OCI-LY1 (cell line): ENCODE data around the gene ABCA7.

Experiments used
- EZH2 ChIP-seq: fragments of 200-600 bp; sonication (generic), shearing (Covaris generic); IDR thresholded peaks from 2 replicates; pipeline ENCODE4 v1.8.0; 2017; ENCODE audit warnings: borderline replicate concordance, mixed run types, mild to moderate bottlenecking, antibody characterized with exemption, low read length, moderate library complexity, mixed read lengths
- TF ChIP-seq, protein P1 (sequence below): fragments of 200-600 bp; sonication (generic), shearing (Covaris generic); IDR thresholded peaks from 2 replicates; pipeline ENCODE4 v1.5.1; 2017; ENCODE audit warnings: mild to moderate bottlenecking, antibody characterized with exemption, low read length, moderate library complexity, mixed read lengths

DNA sequence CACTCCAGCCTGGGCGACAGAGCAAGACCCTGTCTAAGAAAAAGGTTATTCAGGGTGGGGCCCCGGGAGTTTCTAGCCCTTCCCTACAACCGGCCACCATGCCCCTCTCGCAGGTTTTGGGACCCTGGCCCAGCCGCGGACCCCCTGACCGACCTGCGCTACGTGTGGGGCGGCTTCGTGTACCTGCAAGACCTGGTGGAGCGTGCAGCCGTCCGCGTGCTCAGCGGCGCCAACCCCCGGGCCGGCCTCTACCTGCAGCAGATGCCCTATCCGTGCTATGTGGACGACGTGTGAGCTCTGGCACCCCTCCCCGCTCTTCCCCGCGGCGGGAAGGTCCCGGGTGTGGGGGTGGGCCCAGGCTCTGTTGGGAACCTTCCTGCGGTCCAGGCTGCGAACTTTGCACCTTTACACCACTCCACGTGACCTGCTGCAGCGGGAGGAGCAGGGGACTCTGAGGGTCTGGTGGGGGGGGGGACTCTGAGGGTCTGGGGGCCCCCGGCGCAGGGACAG is 6.3 kb downstream of the ABCA7 start:
- TF ChIP-seq, protein P1, sequence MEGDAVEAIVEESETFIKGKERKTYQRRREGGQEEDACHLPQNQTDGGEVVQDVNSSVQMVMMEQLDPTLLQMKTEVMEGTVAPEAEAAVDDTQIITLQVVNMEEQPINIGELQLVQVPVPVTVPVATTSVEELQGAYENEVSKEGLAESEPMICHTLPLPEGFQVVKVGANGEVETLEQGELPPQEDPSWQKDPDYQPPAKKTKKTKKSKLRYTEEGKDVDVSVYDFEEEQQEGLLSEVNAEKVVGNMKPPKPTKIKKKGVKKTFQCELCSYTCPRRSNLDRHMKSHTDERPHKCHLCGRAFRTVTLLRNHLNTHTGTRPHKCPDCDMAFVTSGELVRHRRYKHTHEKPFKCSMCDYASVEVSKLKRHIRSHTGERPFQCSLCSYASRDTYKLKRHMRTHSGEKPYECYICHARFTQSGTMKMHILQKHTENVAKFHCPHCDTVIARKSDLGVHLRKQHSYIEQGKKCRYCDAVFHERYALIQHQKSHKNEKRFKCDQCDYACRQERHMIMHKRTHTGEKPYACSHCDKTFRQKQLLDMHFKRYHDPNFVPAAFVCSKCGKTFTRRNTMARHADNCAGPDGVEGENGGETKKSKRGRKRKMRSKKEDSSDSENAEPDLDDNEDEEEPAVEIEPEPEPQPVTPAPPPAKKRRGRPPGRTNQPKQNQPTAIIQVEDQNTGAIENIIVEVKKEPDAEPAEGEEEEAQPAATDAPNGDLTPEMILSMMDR = peak; percentile 21
- TF ChIP-seq EZH2 = no peak
